Endodermal cell (in vitro differentiated cells): Measurements from ENCODE around the gene MAP2K7. TPM values are rescaled to one million over a fixed set of nuclear protein-coding genes. Genes with fewer than 3 reads are reported as not detected.

ENCODE experiments used
- DNase-seq: peaks from one replicate; pipeline ENCODE4 v3.0.0-alpha.2; 2017
- H3K27ac ChIP-seq: 2 replicates; pipeline ENCODE4 v1.5.1; 2013; ENCODE audit warnings: mild to moderate bottlenecking, low read depth, low read length, moderate library complexity
- H3K27me3 ChIP-seq: 2 replicates; pipeline ENCODE4 v1.6.1; 2013; ENCODE audit warnings: mild to moderate bottlenecking, low read length, moderate library complexity; ENCODE audit not compliant: insufficient read depth, control insufficient read depth, poor library complexity, severe bottlenecking
- H3K36me3 ChIP-seq: 2 replicates; pipeline ENCODE4 v1.7.0; 2013; ENCODE audit warnings: mild to moderate bottlenecking, low read length, moderate library complexity; ENCODE audit not compliant: control insufficient read depth, insufficient read depth
- H3K4me1 ChIP-seq: one replicate; pipeline ENCODE4 v1.7.0; 2013; ENCODE audit warnings: low read length; ENCODE audit not compliant: control insufficient read depth, insufficient read depth
- H3K4me3 ChIP-seq: 2 replicates; pipeline ENCODE4 v1.5.1; 2013; ENCODE audit warnings: mild to moderate bottlenecking, low read length, moderate library complexity
- H3K9ac ChIP-seq: 2 replicates; pipeline ENCODE4 v1.6.1; 2013; ENCODE audit warnings: mild to moderate bottlenecking, low read length, moderate library complexity; ENCODE audit not compliant: poor library complexity, severe bottlenecking; ENCODE audit errors: extremely low read depth
- H3K9me3 ChIP-seq: 2 replicates; pipeline ENCODE4 v1.6.1; 2013; ENCODE audit warnings: mild to moderate bottlenecking, low read length, moderate library complexity; ENCODE audit not compliant: control insufficient read depth
- H3K27ac Mint-ChIP-seq: 2 replicates; pipeline ENCODE4 v1.8.0; 2020; ENCODE audit warnings: mixed read lengths
- H3K27me3 Mint-ChIP-seq: 2 replicates; pipeline ENCODE4 v1.8.0; 2021; ENCODE audit warnings: mild to moderate bottlenecking, mixed read lengths; ENCODE audit not compliant: insufficient read depth
- H3K36me3 Mint-ChIP-seq: 2 replicates; pipeline ENCODE4 v1.8.0; 2020; ENCODE audit warnings: low read depth, mixed read lengths
- H3K4me1 Mint-ChIP-seq: 2 replicates; pipeline ENCODE4 v1.8.0; 2020; ENCODE audit warnings: mixed read lengths
- H3K4me3 Mint-ChIP-seq: 2 replicates; pipeline ENCODE4 v1.8.0; 2020; ENCODE audit warnings: mild to moderate bottlenecking, moderate library complexity, mixed read lengths
- H3K9me3 Mint-ChIP-seq: 2 replicates; pipeline ENCODE4 v1.8.0; 2020; ENCODE audit warnings: mild to moderate bottlenecking, mixed read lengths
- CTCF ChIP-seq: fragments of 200-600 bp; sonication (generic); conservative IDR thresholded peaks from 2 replicates; pipeline ENCODE4 v1.5.0; 2021; ENCODE audit warnings: antibody characterized with exemption, mild to moderate bottlenecking
- WGBS, 2 experiments: methylation state at CpG; one replicate each; pipeline versions ENCODE4 v1.1.5 to v1.1.7; 2013; ENCODE audit warnings: missing lambda C conversion rate in 2 of 2, mixed read lengths in 1 of 2; ENCODE audit not compliant: insufficient coverage in 1 of 2, insufficient read length in 1 of 2; 5-methylcytosine and 5-hydroxymethylcytosine counted together
- total RNA-seq, 2 donors: library from RNA; stranded (reverse); fragmentation: NEBNext Ultra II Directional in 1 of 2; extraction: Animal tissue kit (Norgen Biotek cat#: 25700) in 1 of 2; gene quantifications; 2 replicates in 1 of 2; 3 replicates in 1 of 2; pipeline ENCODE4 v1.2.1, GENCODE V29; 2021

Gene MAP2K7
- total RNA-seq, 2 donors from 2014 or later, result 33.4 to 40.0 TPM

DNA sequence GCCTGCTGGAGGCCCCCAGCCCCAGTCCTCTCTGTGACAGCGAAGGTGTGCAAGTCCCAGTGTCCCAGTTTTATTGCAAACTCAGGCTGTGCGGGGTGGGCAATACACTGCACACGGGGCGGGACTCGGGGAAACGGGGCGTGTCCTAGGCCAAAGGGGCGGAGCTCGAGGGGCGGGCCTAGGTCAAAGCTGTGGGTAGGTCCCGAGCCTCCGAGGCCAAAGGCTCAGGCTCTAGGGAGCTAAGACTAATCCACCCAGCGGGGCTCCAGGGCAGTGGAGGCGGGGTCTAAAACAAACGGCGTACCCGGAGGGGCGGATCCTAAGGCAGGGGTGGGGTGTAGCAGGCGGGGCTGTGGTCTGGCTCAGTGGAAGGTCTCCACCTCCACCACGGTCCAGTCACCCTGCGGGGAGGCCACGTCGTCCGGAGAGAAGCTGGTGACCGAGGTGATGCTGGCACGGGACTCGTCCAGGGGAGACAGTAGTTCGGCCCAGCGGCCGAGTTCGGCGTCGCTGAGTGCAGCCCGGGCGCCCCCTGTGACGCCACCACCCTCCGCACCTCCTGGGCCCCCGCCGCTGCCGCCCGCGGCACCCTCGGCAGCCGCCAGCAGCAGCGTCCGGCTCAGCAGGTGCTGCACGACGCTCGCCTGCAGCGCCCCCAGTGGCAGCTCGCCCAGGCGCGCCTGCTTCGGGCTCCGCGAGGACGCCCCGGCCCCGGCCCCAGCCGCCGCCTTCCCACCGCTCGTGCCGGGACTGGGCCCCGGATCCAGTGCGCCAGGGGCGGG is 34.8 kb upstream of the MAP2K7 start:
- H3K9ac ChIP-seq, result no peak overlapping the region
- Mint-ChIP-seq H3K27ac (peak overlapping the region; percentile 74), H3K9me3 (peaks cover 1% of the 10 kb centered on the region), H3K27me3 (peaks cover 75% of the 10 kb centered on the region), H3K4me1 (peaks cover 3% of the 10 kb centered on the region), H3K4me3 (peak overlapping the region; percentile 42), H3K36me3 (no peaks in the 10 kb centered on the region)
- H3K4me1 ChIP-seq, result no peaks in the 10 kb centered on the region
- no peak overlapping the region for H3K27ac ChIP-seq
- no peaks in the 10 kb centered on the region for H3K9me3 ChIP-seq
- H3K36me3 ChIP-seq, result no peaks in the 10 kb centered on the region
- DNase-seq, result peak; percentile 97
- peak; percentile 95 for TF ChIP-seq CTCF
- peaks cover 52% of the 10 kb centered on the region for H3K27me3 ChIP-seq
- no peak overlapping the region for H3K4me3 ChIP-seq
- WGBS, 2 experiments, result 27 to 50% methylated on average over 37 to 67 of the region's 67 CpGs

DNA sequence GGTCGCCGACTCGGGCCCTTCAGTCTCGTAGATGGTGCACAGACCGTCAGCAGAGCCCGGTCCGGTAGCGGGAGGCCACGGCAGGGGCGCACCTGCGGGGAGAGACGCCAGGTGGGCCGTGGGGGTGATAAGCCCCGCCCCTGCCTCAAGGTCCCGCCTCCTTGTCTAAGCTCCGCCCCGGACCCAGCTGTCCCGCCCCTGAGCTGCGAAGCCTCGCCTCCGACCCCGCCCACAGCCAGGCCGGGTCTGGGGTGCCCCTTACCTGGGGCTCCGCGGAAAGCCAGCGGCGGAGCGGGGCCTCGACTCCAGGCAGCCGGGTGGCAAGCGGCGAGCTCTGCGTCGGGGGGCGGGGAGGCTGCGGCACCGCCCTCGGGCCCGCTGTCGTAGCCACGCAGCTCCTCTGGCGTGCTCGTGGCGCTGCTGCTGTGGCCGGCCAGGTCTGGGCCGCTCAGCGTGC is 34.2 kb upstream of the MAP2K7 start:
- no peak overlapping the region for H3K4me3 ChIP-seq

DNA sequence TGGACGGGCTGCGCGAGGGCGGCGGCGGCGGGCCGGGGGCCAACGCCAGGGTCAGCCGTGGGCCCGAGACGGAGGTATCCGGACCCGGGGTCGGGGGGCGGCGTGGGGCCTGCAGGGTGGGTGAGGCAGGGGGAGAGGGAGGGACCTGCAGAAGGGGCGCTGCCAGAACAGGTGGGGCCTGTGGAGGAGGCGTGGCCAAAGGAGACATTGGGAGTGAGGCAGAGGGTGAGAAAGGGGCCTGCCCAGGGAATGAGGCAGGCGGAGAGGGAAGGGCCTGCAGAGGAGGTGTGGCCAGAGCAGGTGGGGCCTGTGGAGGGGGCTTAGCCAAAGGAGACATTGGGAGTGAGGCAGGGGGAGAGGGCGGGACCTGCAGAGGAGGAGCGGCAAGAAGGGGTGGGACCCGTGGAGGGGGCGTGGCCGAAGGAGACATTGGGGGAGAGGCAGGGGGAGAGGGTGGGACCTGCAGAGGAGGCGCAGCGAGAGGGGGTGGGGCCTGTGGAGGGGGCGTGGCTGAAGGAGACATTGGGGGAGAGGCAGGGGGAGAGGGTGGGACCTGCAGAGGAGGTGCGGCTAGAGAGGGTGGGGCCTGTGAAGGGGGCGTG is 33.7 kb upstream of the MAP2K7 start:
- H3K9ac ChIP-seq, result no peak overlapping the region
- no peak overlapping the region for H3K4me3 ChIP-seq
- 70% methylated on average over 28 of the region's 30 CpGs; no CpG with 5 or more reads in 1 of the 2 experiments for WGBS, 2 experiments
- no peaks in the 10 kb centered on the region for H3K36me3 ChIP-seq
- H3K27me3 ChIP-seq, result peaks cover 41% of the 10 kb centered on the region
- no peaks in the 10 kb centered on the region for H3K9me3 ChIP-seq
- Mint-ChIP-seq H3K27me3 (peaks cover 70% of the 10 kb centered on the region), H3K4me1 (peaks cover 3% of the 10 kb centered on the region), H3K4me3 (no peak overlapping the region), H3K27ac (no peak overlapping the region), H3K9me3 (peaks cover 1% of the 10 kb centered on the region), H3K36me3 (no peaks in the 10 kb centered on the region)
- no peaks in the 10 kb centered on the region for H3K4me1 ChIP-seq
- no peak for TF ChIP-seq CTCF
- H3K27ac ChIP-seq, result no peak overlapping the region
- DNase-seq, result peak; percentile 92

More for the DNA sequence above, 34.2 kb upstream of the MAP2K7 start:
- peak overlapping the region; percentile 42 for H3K4me3 Mint-ChIP-seq
- no peaks in the 10 kb centered on the region for H3K4me1 ChIP-seq
- no peaks in the 10 kb centered on the region for H3K9me3 ChIP-seq
- no peaks in the 10 kb centered on the region for H3K36me3 Mint-ChIP-seq
- peaks cover 3% of the 10 kb centered on the region for H3K4me1 Mint-ChIP-seq
- peaks cover 1% of the 10 kb centered on the region for H3K9me3 Mint-ChIP-seq
- no peak overlapping the region for H3K9ac ChIP-seq
- peaks cover 70% of the 10 kb centered on the region for H3K27me3 Mint-ChIP-seq
- peaks cover 46% of the 10 kb centered on the region for H3K27me3 ChIP-seq
- no peak overlapping the region for H3K27ac Mint-ChIP-seq
- no peak overlapping the region for H3K27ac ChIP-seq
- peak; percentile 35 for TF ChIP-seq CTCF
- H3K36me3 ChIP-seq, result no peaks in the 10 kb centered on the region
- peak; percentile 95 for DNase-seq
- 38 to 62% methylated on average over 21 to 47 of the region's 47 CpGs for WGBS, 2 experiments
